Measurements from ENCODE around the gene KLF15. TPM values are rescaled to one million over a fixed set of nuclear protein-coding genes. Genes with fewer than 3 reads are reported as not detected.

Gene KLF15
- polyA plus RNA-seq, 2 of the 4 experiments (the other 2 are of a cell fraction): not detected

GRCh38 chr3:126365351-126366277, 8.4 kb upstream of the KLF15 start:
- no peaks in the 10 kb centered on the region for H3K4me1 ChIP-seq
- DNase-seq (ENCODE audit: low read depth in 1 of 2, low spot score in 1 of 2): no peak
- no peak for TF ChIP-seq NFE2L2 (conservative IDR thresholded peaks at IDR 0.05; ENCODE audit: low read length)
- ATAC-seq: no peak
- 61% methylated on average over 6 of the region's 11 CpGs for WGBS (ENCODE audit: missing lambda C conversion rate)
- no peak overlapping the region for H3K4me3 ChIP-seq
- no peak overlapping the region for H3K4me2 ChIP-seq
- ChIA-PET CTCF (interaction anchor here (0.8 to 1.5 kb wide), 2 partner anchors 231 kb away, joined by 3 to 6 read pairs; no protein-coding TSS in a partner anchor), POLR2A (no interaction called here)
- H3K9me3 ChIP-seq: no peaks in the 10 kb centered on the region
- no peak overlapping the region for H3K27ac ChIP-seq
- no peak for FAIRE-seq

GRCh38 chr3:126364731-126365301, 7.6 kb upstream of the KLF15 start:
- FAIRE-seq (no peak), ATAC-seq (no peak), DNase-seq (ENCODE audit: low read depth in 1 of 2, low spot score in 1 of 2) (no peak)
- no peak overlapping the region for H3K4me2 ChIP-seq
- CTCF ChIA-PET: interaction anchor here (0.8 to 1.5 kb wide), 3 partner anchors 13 to 231 kb away, joined by 3 to 6 read pairs (median 4); no protein-coding TSS in a partner anchor
- POLR2A ChIA-PET: no interaction called here
- no peak overlapping the region for H3K27ac ChIP-seq
- no peak overlapping the region for H3K4me3 ChIP-seq
- H3K4me1 ChIP-seq: no peaks in the 10 kb centered on the region
- H3K9me3 ChIP-seq: no peaks in the 10 kb centered on the region
- TF ChIP-seq MYC (IDR thresholded peaks at IDR 0.05; ENCODE audit: borderline replicate concordance, low read length) (no peak), RARB (CRISPR knock-in tag; IDR thresholded peaks at IDR 0.05) (no peak), RNF2 (IDR thresholded peaks at IDR 0.05; ENCODE audit: borderline replicate concordance, low read depth) (no peak), ATOH8 (CRISPR knock-in tag; IDR thresholded peaks at IDR 0.05; ENCODE audit: low read depth) (no peak), HEYL (CRISPR knock-in tag; IDR thresholded peaks at IDR 0.05) (no peak), CBX8 (IDR thresholded peaks at IDR 0.05) (no peak), CBX2 (IDR thresholded peaks at IDR 0.05; ENCODE audit: borderline replicate concordance, low read depth) (no peak), REST (IDR thresholded peaks at IDR 0.05) (no peak), TFCP2L1 (CRISPR knock-in tag; IDR thresholded peaks at IDR 0.05) (no peak), ZNF302 (CRISPR knock-in tag; IDR thresholded peaks at IDR 0.05) (no peak), NPAS2 (CRISPR knock-in tag; IDR thresholded peaks at IDR 0.05; ENCODE audit: borderline replicate concordance) (no peak), CTCF (IDR thresholded peaks at IDR 0.05) (no peak), BHLHE40 (IDR thresholded peaks at IDR 0.05; ENCODE audit: low read depth, low read length) (no peak), EHF (CRISPR knock-in tag; IDR thresholded peaks at IDR 0.05) (no peak)
- 79% methylated on average over 2 of the region's 5 CpGs for WGBS (ENCODE audit: missing lambda C conversion rate)
